Measurements from ENCODE around the gene ZBTB7C.

Gene ZBTB7C

GRCh38 chr18:48133671-48134251 lies 275.4 kb downstream of the ZBTB7C start:
- no peak for DNase-seq

- no peak for DNase-seq
These were observed 276.2 kb downstream of the ZBTB7C start for GRCh38 chr18:48132797-48133655.

GRCh38 chr18:48131042-48131441 lies 278.1 kb downstream of the ZBTB7C start:
- no peak for DNase-seq

GRCh38 chr18:48129621-48130082 lies 279.5 kb downstream of the ZBTB7C start:
- no peak for DNase-seq

- DNase-seq: no peak
These were observed 281.6 kb downstream of the ZBTB7C start for GRCh38 chr18:48127606-48128005.

GRCh38 chr18:48126240-48126639 lies 282.9 kb downstream of the ZBTB7C start:
- DNase-seq: no peak

GRCh38 chr18:48125724-48126123 lies 283.5 kb downstream of the ZBTB7C start:
- DNase-seq: no peak

- no peak for DNase-seq
These were observed 284.1 kb downstream of the ZBTB7C start for GRCh38 chr18:48124857-48125626.

- DNase-seq: no peak
These were observed 285.2 kb downstream of the ZBTB7C start for GRCh38 chr18:48123941-48124340.

- peak; percentile 23 for DNase-seq
These were observed 285.9 kb downstream of the ZBTB7C start for GRCh38 chr18:48123324-48123723.

GRCh38 chr18:48122816-48123215 lies 286.4 kb downstream of the ZBTB7C start:
- DNase-seq: no peak

GRCh38 chr18:48122376-48122775 lies 286.8 kb downstream of the ZBTB7C start:
- no peak for DNase-seq

- no peak for DNase-seq
These were observed 287.4 kb downstream of the ZBTB7C start for GRCh38 chr18:48121752-48122151.

GRCh38 chr18:48119204-48119603 lies 290.0 kb downstream of the ZBTB7C start:
- DNase-seq: no peak

- DNase-seq: no peak
These were observed 292.1 kb downstream of the ZBTB7C start for GRCh38 chr18:48116873-48117630.

GRCh38 chr18:48116017-48116416 lies 293.2 kb downstream of the ZBTB7C start:
- DNase-seq: no peak

- DNase-seq: no peak
These were observed 295.5 kb downstream of the ZBTB7C start for GRCh38 chr18:48113691-48114090.

GRCh38 chr18:48111587-48111986 lies 297.6 kb downstream of the ZBTB7C start:
- DNase-seq: no peak

- DNase-seq: no peak
These were observed 298.4 kb downstream of the ZBTB7C start for GRCh38 chr18:48110797-48111196.

- no peak for DNase-seq
These were observed 299.2 kb downstream of the ZBTB7C start for GRCh38 chr18:48109961-48110493.

- no peak for DNase-seq
These were observed 301.0 kb downstream of the ZBTB7C start for GRCh38 chr18:48108136-48108535.

- no peak for DNase-seq
These were observed 302.0 kb downstream of the ZBTB7C start for GRCh38 chr18:48106976-48107781.

Data from midbrain (tissue), 1 donor.